ENCODE data around the gene CCDC148.
"Not testable (repeated sequence)": the region's sequence is repeated elsewhere in the genome, so short reads cannot be mapped to it uniquely, and the experiment has no call there.

CCDC148 gene

DNA sequence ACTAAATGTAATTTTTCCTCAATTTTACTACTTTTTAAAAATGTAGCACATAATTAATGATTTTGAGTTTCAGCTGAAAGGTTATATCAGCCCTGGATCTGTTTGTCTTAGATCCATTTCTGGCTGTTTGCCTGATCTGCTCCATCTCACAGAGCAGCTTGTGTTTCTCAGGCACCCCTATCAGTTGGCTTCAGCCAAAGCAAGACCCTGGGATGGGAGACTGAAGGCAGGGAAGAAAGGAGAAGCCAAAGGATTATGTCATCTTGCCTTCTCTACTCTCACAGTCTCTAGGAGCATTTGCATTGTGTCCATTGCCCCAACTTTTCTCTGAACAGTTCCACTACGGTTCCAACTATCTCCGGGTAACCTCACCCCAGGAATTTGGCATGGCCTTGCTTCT is 110.5 kb downstream of the CCDC148 start:
- DNase-seq = no peak

DNA sequence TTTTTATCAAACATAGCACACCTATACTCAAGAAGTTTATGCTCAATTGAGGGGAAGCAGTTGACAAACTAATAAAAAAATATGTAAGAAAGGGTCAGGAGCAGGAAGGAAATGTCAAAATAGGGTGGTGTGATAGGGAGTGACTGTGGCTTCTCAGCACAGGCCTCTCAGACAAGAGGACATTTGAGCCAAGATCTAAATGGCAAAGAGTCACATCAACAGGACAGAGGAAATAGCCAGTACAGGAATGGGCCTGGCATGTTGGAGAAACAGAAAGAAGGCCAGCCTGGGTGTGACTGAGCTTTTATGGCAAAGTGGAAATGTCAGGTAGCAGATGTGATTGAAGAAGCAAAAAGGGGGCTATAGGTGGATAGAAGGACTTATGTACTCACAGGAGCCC is 117.0 kb downstream of the CCDC148 start:
- no peak for DNase-seq

DNA sequence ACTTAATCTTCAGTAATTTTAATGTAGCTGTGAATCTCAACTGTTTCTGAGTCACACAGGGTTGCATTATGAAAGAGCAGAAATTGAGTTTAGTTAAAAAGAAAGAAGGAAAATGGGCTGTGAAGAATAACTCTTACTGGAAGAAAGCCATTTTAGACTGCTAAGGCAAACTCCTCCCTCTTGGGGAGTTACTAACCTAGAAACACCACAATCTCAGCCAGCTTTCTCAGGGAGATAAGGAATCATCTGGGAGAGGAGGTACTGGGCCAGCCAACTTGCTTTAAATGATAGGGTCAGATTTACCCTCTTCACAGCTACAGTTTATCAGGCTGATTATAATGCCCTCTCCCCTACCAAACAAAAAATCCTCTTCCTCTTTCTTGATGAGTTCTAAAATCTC is 119.5 kb downstream of the CCDC148 start:
- no peak for DNase-seq

DNA sequence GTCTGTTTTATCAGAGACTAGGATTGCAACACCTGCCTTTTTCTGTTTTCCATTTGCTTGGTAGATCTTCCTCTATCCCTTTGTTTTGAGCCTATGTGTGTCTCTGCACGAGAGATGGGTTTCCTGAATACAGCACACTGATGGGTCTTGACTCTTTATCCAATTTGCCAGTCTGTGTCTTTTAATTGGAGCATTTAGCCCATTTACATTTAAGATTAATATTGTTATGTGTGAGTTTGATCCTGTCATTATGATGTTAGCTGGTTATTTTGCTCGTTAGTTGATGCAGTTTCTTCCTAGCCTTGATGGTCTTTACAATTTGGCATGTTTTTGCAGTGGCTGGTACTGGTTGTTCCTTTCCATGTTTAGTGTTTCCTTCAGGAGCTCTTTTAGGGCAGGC is 124.8 kb downstream of the CCDC148 start:
- not testable (repeated sequence) for DNase-seq

DNA sequence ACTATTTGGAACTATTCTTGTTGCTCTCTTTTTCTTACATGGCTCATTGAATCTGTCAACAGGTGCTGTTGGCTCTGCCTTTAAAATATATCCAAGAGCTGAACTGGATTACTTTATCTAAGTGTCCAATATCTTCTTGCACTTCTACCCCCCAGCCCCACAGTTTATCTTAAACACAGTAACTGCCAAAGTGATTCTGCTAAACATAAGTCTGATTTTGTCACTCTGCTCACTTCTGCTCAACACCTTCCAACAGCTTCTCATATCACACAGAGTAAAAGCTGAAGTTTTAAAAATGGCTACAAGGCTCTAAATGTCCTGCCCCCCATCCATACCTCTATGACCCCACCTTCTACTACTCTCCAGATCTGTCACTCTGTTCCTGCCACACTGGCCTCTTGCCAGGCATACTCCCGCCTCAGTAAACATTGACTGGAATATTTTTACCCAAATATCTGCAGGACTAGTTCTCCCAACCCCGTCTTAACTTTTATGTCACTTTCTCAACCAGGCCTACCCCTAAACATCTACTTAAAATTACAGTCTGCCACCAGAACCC is 130.7 kb downstream of the CCDC148 start:
- no peak for DNase-seq

DNA sequence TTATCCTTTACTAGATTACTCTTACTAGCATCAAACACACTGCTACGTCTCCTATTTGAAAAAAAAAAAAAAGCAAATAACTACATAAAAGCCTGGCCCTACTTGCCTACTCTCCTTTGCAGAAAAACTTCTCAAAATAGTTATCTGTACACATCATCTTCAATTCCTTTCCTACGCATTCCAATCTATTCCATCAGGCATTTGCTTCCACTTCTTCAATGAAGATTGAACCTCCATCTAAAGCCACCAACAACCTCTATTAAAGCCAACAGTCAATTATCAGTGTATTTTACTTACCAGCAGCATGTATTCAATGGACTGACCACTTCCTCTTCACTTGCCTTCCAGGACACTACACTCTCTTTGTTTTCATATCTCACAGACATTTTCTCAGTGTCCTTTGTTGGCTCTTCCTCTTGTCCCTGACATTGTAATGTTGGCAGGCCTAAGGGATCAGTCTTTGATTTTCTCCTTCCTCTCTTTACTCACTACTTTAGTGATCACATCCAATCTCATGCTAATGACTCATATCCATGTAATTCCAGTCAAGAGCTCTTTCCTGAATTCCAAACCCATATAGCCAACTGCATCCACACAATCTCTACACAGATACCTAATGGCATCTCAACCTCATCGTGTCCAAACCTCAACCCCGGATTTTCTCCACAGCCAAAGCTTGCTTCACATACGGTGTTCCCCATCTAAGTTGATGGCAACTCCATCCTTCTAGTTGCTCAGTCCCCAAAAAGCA is 131.3 kb downstream of the CCDC148 start:
- no peak for DNase-seq

DNA sequence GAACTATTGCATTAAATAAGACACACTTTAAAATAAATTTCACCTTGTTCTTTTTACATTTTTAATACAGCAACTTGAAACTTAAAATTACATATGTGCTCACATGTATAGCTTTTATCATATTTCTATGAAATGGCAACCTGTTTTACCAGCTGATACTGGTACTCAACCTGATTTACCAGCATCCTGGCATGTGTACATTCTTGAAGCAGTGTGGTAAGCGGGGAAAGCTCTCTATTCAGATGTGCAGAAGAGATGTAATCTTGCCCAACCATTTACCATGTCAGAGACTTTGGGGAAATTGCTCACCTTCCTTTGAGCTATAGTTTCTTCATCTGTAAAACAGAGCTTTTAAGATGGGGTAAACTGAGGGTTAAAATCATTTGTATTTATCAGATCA is 133.2 kb downstream of the CCDC148 start:
- DNase-seq = no peak

DNA sequence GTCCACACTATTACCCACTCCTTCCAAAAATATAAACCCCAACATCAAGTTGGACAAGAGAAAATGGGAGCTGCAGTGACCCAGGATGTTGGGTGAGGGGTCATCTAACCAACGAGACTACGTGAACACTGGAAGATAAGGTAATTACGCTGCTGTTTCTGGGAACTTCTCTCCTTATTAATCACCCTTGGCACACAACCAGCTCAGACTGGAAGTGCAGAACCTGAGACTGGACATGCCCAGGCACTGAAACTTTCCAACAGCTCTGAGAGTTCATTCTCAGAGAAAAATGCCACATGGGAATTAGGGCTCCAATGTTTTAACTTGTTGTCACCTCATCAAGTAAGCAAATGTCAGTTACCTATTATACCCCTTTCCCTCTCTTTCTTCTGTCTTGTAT is 135.3 kb downstream of the CCDC148 start:
- no peak for DNase-seq

DNA sequence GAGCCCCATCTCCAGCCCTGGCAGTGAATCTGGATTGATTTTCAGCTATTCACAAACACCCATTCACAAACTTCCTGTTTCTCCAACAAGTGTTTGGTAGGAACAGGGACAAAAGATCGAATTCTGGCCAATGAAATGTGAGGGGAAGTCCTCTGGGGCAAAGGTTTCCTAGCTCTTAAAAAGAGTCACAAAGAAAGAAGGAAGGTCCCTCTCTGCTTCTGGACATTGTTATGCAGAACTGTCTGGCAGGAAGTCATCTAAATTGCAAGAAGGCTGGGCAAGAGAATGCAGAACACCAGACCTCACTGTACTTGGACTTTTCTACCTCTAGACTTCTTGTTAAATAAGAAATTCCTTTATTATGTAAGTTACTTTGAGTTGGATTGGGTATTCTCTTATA is 137.3 kb downstream of the CCDC148 start:
- no peak for DNase-seq

DNA sequence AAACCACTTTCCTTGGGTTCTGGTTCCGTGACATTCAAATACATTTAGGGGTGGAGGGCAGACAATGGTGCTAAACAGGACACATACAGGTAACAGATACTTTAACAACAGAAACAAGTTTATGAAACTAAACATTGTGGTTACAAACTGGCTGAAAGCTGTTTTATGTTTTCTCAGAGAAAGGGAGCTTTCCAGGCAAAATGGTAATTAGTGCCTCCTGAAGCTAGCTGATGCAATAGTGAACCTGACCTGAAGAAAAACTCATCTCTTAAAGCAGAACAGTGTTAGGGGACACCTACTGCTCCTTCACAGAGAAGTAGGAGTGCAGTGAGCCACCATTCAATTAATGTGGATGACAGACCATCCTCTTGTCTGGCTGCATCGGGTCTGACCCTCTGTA is 138.9 kb downstream of the CCDC148 start:
- DNase-seq = no peak

DNA sequence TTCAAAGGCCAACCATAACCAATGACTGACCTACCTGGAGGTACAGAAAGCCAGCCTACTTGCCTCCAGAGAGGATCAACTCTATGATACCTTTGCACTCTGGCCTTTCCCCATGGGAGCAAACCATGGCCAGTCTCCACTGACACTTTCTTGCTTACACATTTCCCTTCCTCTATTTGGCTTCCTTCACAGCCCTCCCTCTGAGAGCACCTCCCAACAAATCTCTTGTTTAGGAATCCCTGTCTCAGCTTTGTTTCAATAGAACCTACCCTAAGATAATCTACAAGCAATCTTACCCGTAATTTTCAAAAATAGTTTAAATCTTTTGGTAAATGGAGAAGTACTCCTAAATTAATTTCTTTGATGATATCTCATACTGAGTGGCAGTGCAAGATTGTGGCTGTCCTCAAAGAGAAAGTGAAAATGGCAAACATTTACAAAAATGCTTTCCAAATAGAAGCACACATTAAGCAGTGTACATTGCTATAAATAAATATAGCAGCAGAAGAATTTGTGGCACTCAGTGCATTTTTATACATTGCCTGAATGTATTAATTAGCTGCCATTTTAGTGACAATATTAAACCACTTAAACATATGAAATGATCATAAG is 140.6 kb downstream of the CCDC148 start:
- DNase-seq = no peak

DNA sequence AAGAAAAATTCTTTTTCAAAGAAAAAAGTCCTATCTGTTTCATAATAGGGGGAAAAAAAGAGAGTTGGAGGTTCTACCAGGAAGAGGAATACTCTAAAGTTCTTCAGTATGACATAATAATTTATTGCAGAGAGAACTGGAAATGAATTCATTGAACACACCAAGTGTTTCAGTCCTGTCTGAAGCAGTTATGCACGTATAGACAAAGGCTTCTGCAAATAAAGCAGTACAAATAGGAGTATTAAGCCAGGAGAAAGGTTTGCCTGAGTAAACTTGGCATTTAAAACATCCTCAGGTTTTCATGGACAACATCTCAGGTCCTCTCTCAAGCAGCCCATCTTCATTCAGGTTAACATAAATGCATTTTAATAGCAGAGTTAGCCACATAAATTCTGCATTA is 141.6 kb downstream of the CCDC148 start:
- DNase-seq = no peak

DNA sequence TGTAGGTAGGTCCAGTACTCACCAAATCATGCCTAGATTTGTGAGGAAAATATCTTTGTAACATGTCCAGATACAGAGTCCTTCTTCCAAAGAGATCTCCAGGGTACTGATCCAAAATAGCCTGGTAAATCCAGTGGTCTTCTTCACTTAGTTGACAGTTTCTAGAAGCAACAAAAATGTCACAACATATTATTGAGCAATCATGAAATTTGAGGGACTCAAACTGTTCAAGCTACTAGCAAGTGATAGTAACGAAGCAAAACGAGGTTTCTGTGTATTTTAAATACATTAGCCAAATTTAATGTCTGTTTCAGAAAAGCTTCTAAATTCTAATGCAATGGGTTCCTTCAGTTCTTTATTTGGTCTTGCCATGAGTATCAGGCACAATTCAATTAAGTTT is 142.8 kb downstream of the CCDC148 start:
- no peak for DNase-seq

DNA sequence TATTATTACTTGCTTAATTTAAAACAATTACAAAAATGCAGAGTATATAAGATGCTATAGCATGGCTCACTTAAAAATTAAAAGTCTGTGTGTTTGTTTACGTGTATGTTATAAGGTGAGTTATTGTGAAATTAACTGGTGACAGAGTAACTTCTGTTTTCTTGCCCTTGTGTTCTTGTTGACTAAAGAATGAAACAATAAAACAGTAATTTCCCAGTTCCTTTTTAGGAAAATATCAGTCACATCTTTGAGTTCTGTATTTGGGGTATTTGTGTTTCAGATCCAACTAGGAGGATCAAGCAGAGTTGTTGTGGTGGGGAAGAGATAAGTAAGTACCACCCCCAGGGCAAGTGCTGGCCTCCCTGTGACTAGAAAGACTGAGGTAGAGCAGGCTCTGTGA is 143.6 kb downstream of the CCDC148 start:
- no peak for DNase-seq

DNA sequence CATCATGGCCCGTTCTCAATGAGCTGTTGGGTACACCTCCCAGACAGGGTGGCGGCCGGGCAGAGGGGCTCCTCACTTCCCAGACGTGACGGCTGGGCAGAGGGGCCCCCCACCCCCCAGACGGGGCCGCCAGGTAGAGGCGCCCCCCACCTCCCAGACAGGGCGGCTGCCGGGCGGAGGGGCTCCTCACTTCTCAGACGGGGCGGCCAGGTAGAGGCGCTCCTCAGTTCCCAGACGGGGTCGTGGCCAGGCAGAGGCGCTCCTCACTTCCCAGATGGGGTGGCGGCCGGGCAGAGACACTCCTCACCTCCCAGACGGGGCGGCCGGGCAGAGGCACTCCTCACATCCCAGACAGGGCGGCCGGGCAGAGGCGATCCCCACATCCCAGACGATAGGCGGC is 146.1 kb downstream of the CCDC148 start:
- not testable (repeated sequence) for DNase-seq

DNA sequence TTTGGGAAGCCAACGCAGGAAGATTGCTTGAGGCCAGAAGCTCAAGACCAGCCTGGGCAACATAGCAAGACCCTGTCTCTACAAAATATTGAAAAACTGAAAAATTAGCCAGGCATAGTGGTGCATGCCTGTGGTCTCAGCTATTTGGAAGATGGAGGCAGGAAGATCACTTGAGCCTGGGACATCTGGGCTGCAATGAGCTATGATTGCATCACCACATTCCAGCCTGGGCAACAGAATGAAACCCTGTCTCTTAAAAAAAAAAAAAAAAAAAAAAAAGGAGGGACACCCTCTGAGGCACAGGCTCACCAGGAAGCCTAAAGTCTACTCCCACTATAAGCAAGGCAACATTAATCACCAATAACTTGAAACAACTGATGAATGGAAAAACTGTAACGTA is 151.1 kb downstream of the CCDC148 start:
- no peak for DNase-seq

DNA sequence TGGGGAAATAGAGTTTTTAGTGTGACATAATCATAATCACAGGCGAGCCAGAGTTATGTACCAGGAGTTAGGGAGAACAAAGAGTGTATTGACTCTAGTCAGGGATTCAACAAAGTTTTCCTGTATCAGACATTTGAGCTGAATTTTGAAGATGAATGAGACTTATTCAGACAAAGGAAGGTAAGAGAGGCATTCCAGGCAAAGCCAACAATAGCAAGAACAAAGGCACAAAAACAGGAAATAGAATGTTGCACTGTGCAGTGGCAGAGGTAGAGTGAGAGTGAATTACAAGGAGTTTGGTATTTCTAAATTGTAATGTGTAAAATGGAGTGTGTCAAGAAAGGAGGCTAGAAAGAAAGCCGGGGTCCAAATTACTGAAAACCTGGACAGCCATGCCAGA is 156.2 kb downstream of the CCDC148 start:
- DNase-seq = no peak

DNA sequence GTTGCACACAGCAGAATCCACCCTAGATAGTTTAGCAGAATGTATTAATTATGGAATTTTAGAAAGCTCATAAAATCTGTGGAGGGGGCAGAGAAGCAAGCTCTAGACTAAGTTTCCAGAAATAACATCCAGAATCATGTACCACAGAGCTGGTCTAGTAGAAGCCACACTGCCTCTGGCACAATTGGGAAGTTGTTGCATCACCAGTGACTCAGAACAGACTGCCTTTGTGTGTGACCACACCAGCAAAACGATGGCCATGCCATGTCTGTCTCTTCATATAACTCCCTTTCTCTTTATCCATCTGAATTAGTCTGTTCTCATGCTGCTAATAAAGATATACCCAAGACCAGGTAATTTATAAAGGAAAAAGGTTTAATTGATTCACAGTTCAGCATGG is 158.9 kb downstream of the CCDC148 start:
- DNase-seq = no peak

DNA sequence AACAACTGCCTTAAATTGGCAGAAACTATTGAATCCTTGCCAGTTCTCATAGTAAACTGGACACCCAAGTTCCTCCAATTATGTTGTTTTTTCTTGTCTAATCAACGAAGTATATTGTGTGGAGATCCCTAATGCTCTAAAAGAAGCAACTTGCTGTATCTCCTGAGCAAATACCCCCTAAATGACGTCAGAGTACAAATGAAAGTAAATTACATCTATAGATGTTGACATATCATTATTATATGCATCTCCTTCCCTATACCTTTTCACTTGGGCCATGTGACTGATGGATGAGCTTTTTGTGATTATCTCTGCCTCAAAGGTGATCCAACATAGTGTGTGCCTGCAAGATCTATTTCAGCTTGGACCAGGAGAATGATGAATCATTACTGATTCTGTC is 159.4 kb downstream of the CCDC148 start:
- no peak for DNase-seq

DNA sequence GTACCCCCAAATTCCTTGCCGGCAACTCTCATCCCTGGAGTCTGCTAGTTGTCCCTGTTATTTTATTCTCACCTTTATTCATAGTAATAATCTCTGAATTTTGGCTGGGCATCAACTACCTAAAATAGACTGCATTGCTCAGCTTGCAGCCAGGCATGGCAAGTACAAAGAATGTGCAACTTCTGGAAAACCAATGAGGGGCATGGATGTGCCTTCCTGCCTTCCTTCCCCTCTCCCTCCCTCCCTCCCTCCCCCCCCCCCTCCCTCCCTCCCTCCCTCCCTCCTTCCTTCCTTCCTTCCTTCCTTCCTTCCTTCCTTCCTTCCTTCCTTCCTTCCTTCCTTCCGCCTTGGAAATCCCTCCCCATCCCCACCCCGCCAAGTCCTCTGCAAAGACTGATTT is 162.8 kb downstream of the CCDC148 start:
- DNase-seq = no peak

DNA sequence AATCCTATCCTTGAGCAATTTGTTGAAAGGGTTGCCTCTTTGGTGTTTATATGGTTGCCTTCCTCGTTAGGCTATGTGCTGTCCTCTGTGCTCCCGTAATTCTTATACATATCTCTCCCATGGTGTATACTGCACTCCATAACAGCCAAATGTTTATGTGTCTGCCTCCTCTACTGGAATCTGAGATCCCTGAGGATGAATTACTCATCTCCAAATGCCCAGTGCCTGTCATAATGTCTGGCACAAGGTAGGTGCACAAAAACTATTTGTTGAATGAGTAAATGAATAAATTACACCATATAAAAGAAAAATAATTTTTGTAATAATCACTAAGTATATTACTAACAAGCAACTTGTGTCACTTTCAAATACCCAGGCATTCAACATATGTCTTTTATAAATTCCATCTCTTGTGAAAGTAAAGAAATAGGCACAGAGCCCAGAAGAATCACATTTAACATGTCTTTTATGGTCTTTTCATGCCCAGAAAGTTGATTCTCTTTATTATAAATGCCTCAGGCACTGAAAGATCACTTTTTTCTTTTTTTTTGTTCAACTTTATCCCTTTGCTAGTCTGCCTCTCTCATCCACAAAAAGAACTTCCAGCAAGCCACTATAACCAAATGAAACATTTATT is 164.9 kb downstream of the CCDC148 start:
- no peak for DNase-seq

DNA sequence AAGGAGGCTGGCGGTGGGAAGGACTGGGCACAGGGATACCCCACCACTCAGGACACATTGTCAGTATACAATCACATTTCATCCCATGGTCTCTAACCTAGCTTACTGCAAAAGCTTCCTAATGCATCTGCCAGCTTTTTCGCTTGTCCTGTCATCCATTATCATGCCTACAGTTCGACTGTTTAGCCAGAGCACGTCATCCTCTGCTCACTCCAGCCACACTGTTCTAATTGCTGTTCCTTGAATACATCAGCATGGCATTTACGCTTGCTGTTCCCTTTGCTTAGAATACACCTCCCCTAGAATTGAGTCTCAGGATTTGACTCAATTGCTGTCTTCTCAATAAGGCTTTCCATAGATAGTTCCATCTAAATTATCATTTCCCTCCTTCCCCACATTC is 166.3 kb downstream of the CCDC148 start:
- no peak for DNase-seq

DNA sequence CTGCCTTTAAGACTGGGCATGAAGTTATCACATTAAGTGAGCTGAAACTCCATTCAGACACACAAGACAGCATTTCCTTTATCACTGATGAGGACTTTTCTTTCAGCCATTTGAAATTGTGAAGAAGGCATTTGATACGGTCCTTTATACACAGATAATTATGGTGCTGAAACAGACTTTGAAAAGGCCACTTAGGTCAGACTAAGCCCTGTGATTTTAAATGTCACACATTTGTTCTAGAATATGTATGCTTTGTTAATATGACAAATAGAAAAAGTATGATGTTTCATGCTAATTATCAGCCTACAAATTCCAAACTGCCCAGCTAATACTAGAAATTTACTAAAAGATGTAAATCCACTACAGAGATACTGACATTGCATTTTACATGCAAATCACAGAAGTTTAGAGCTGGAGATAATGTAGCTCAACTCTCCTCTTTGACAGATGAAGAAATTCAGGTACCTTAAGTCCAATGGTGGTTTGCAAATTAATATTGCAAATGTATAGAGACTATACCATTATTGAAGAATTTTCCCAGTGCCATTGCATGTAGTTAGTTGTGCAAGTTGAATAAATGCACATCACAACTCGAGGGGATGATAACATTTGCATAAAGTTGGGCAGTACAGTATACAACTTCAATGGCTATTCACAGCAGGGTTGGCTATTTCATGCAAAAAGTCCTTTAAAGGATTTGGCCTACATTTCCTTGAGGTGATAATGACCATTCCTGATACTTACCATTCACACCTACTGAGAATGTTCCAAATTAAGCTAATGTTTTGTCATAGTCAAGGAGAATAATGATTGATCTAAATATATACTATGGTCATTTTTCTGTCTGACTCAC is 179.7 kb downstream of the CCDC148 start:
- no peak for DNase-seq

Data from activated CD4-positive, alpha-beta T cell treated with anti-CD3 and anti-CD28 coated beads, Interleukin-2, amount 50 U/mL, for 1 hour (primary cell).